SK-N-SH treated with all-trans-retinoic acid at 6 μM for 48 hours (cell line): ENCODE data around the gene SLC34A1.

Source experiments
- ATAC-seq: fragments of 200-7000 bp; cut with Tn5 transposase; 3 replicates; pipeline ENCODE4 v1.9.1; 2020; ENCODE audit warnings: mild to moderate bottlenecking, moderate library complexity
- ARNTL ChIP-seq: fragments of 450-650 bp; formaldehyde crosslinking; IDR thresholded peaks from 2 replicates; pipeline ENCODE4 v1.5.0; 2020; ENCODE audit warnings: low read depth, mild to moderate bottlenecking, moderate library complexity, borderline replicate concordance
- CREB5 ChIP-seq: fragments of 250-450 bp; sonication (Bioruptor Pico); IDR thresholded peaks from 2 replicates; pipeline ENCODE4 v1.5.1; 2020; ENCODE audit warnings: low read depth, mild to moderate bottlenecking, moderate library complexity
- CSDC2 ChIP-seq: fragments of 250-450 bp; sonication (Bioruptor Pico); IDR thresholded peaks from 2 replicates; pipeline ENCODE4 v1.5.0; 2020; ENCODE audit warnings: mild to moderate bottlenecking, moderate library complexity
- CSRNP3 ChIP-seq: fragments of 250-450 bp; sonication (Bioruptor Pico); IDR thresholded peaks from 2 replicates; pipeline ENCODE4 v1.5.1; 2021; ENCODE audit warnings: mild to moderate bottlenecking, moderate library complexity
- ESRRG ChIP-seq: fragments of 250-450 bp; sonication (Bioruptor Pico); IDR thresholded peaks from 2 replicates; pipeline ENCODE4 v1.6.1; 2021; ENCODE audit warnings: mild to moderate bottlenecking
- ISL1 ChIP-seq: fragments of 250-450 bp; sonication (Bioruptor Pico); IDR thresholded peaks from 2 replicates; pipeline ENCODE4 v2.1.2; 2022; ENCODE audit warnings: mild to moderate bottlenecking, moderate library complexity
- OSR1 ChIP-seq: fragments of 250-450 bp; sonication (Bioruptor Pico); IDR thresholded peaks from 2 replicates; pipeline ENCODE4 v1.8.0; 2022; ENCODE audit warnings: moderate library complexity, mild to moderate bottlenecking, inconsistent platforms
- PATZ1 ChIP-seq: fragments of 250-450 bp; sonication (Bioruptor Pico); IDR thresholded peaks from 2 replicates; pipeline ENCODE4 v1.8.0; 2020; ENCODE audit warnings: mild to moderate bottlenecking, moderate library complexity, borderline replicate concordance
- POU6F1 ChIP-seq: fragments of 250-450 bp; sonication (Bioruptor Pico); IDR thresholded peaks from 2 replicates; pipeline ENCODE4 v1.8.0; 2021; ENCODE audit warnings: low read depth, mild to moderate bottlenecking, moderate library complexity, borderline replicate concordance
- PPARA ChIP-seq: fragments of 250-450 bp; sonication (Bioruptor Pico); IDR thresholded peaks from 2 replicates; pipeline ENCODE4 v1.5.0; 2020; ENCODE audit warnings: mild to moderate bottlenecking, borderline replicate concordance
- RARB ChIP-seq: fragments of 250-450 bp; sonication (Bioruptor Pico); IDR thresholded peaks from 2 replicates; pipeline ENCODE4 v1.8.0; 2021; ENCODE audit warnings: mild to moderate bottlenecking, moderate library complexity
- SNAI2 ChIP-seq: fragments of 250-450 bp; sonication (Bioruptor Pico); IDR thresholded peaks from 2 replicates; pipeline ENCODE4 v1.5.0; 2020; ENCODE audit warnings: mild to moderate bottlenecking, moderate library complexity
- TCF4 ChIP-seq: fragments of 250-450 bp; sonication (Bioruptor Pico); IDR thresholded peaks from 2 replicates; pipeline ENCODE4 v1.8.0; 2021; ENCODE audit warnings: mild to moderate bottlenecking, moderate library complexity, borderline replicate concordance
- TOX ChIP-seq: fragments of 250-450 bp; sonication (Bioruptor Pico); IDR thresholded peaks from 2 replicates; pipeline ENCODE4 v1.8.0; 2021; ENCODE audit warnings: mild to moderate bottlenecking, moderate library complexity, borderline replicate concordance
- TSHZ2 ChIP-seq: fragments of 250-450 bp; sonication (Bioruptor Pico); IDR thresholded peaks from 2 replicates; pipeline ENCODE4 v1.5.0; 2020; ENCODE audit warnings: mild to moderate bottlenecking, moderate library complexity
- ZC3H10 ChIP-seq: fragments of 250-450 bp; sonication (Bioruptor Pico); IDR thresholded peaks from 2 replicates; pipeline ENCODE4 v1.5.1; 2021; ENCODE audit warnings: mild to moderate bottlenecking, moderate library complexity
- ZFP3 ChIP-seq: fragments of 250-450 bp; sonication (Bioruptor Pico); IDR thresholded peaks from 2 replicates; pipeline ENCODE4 v1.5.0; 2020; ENCODE audit warnings: mild to moderate bottlenecking, moderate library complexity
- ZFP30 ChIP-seq: fragments of 450-650 bp; formaldehyde crosslinking; IDR thresholded peaks from 2 replicates; pipeline ENCODE4 v1.5.0; 2022; ENCODE audit warnings: mild to moderate bottlenecking, moderate library complexity
- ZNF565 ChIP-seq: fragments of 450-650 bp; formaldehyde crosslinking; conservative IDR thresholded peaks from 2 replicates; pipeline ENCODE4 v1.5.0; 2020; ENCODE audit warnings: low read depth, mild to moderate bottlenecking, moderate library complexity
- ZNF70 ChIP-seq: fragments of 450-650 bp; formaldehyde crosslinking; IDR thresholded peaks from 2 replicates; pipeline ENCODE4 v1.5.0; 2020; ENCODE audit warnings: mild to moderate bottlenecking, moderate library complexity
- ZNF8 ChIP-seq: fragments of 450-650 bp; formaldehyde crosslinking; IDR thresholded peaks from 2 replicates; pipeline ENCODE4 v1.5.0; 2020; ENCODE audit warnings: mild to moderate bottlenecking, moderate library complexity

The SLC34A1 gene

GRCh38 chr5:177393990-177394389 lies 9.8 kb downstream of the SLC34A1 start:
- TF ChIP-seq ARNTL (CRISPR knock-in tag) (no peak), PPARA (CRISPR knock-in tag) (no peak), ISL1 (CRISPR knock-in tag) (no peak), PATZ1 (no peak), ZNF70 (CRISPR knock-in tag) (no peak), CREB5 (CRISPR knock-in tag) (no peak), ESRRG (CRISPR knock-in tag) (no peak), ZNF565 (no peak), ZFP30 (CRISPR knock-in tag) (no peak), RARB (CRISPR knock-in tag) (no peak), ZFP3 (CRISPR knock-in tag) (no peak), ZC3H10 (CRISPR knock-in tag) (no peak), POU6F1 (no peak)
- ATAC-seq = no peak

- TF ChIP-seq ZFP30 (CRISPR knock-in tag) = no peak
- TF ChIP-seq TCF4 = no peak
- no peak for TF ChIP-seq ZNF8 (CRISPR knock-in tag)
- TF ChIP-seq OSR1 (CRISPR knock-in tag) = no peak
- TF ChIP-seq PPARA (CRISPR knock-in tag) = no peak
- no peak for TF ChIP-seq ZNF565
- no peak for TF ChIP-seq PATZ1
- TF ChIP-seq ZC3H10 (CRISPR knock-in tag) = no peak
- no peak for TF ChIP-seq CSRNP3
- no peak for TF ChIP-seq CSDC2 (CRISPR knock-in tag)
- TF ChIP-seq RARB (CRISPR knock-in tag) = no peak
- no peak for TF ChIP-seq ARNTL (CRISPR knock-in tag)
- no peak for TF ChIP-seq CREB5 (CRISPR knock-in tag)
- TF ChIP-seq ISL1 (CRISPR knock-in tag) = no peak
- TF ChIP-seq SNAI2 (CRISPR knock-in tag) = no peak
- no peak for TF ChIP-seq TSHZ2
- no peak for TF ChIP-seq TOX
- no peak for ATAC-seq
Observed at GRCh38 chr5:177396078-177396477, 11.8 kb downstream of the SLC34A1 start.
